Activated CD4-positive, alpha-beta T cell treated with anti-CD3 and anti-CD28 coated beads, Interleukin-2, amount 50 U/mL, for 48 hours (primary cell): ENCODE measurements around the gene MBD4.

Experiments
- DNase-seq, 2 experiments: peaks; one replicate each; pipeline ENCODE4 v3.0.0-alpha.2; 2020

MBD4 gene

GRCh38 chr3:129462361-129462968 is 22.7 kb upstream of the MBD4 start:
- no peak for DNase-seq

GRCh38 chr3:129461461-129462146 is 21.9 kb upstream of the MBD4 start:
- no peak for DNase-seq

GRCh38 chr3:129461022-129461421 is 21.3 kb upstream of the MBD4 start:
- DNase-seq: no peak

GRCh38 chr3:129460572-129460971 is 20.8 kb upstream of the MBD4 start:
- DNase-seq: no peak

GRCh38 chr3:129460155-129460554 is 20.4 kb upstream of the MBD4 start:
- no peak for DNase-seq

GRCh38 chr3:129453732-129454131 is 14.0 kb upstream of the MBD4 start:
- no peak for DNase-seq

GRCh38 chr3:129449279-129450115 is 9.7 kb upstream of the MBD4 start:
- no peak for DNase-seq

GRCh38 chr3:129448186-129448895 is 8.6 kb upstream of the MBD4 start:
- DNase-seq: no peak

GRCh38 chr3:129446926-129447325 is 7.2 kb upstream of the MBD4 start:
- DNase-seq: no peak

GRCh38 chr3:129445471-129445870 is 5.7 kb upstream of the MBD4 start:
- no peak for DNase-seq

- no peak for DNase-seq
Observed at GRCh38 chr3:129442947-129443346, 3.2 kb upstream of the MBD4 start.

GRCh38 chr3:129442486-129442885 is 2.7 kb upstream of the MBD4 start:
- DNase-seq: no peak

- DNase-seq: no peak
Observed at GRCh38 chr3:129441782-129442181, 2.0 kb upstream of the MBD4 start.

GRCh38 chr3:129441215-129441614 is 1.5 kb upstream of the MBD4 start:
- DNase-seq: no peak

- DNase-seq: no peak
Observed at GRCh38 chr3:129440618-129441190, 956 bp upstream of the MBD4 start.

GRCh38 chr3:129439226-129439816 is 427 bp downstream of the MBD4 start:
- DNase-seq: peak; percentile 49 to 59

GRCh38 chr3:129435367-129435766 is 4.4 kb downstream of the MBD4 start:
- no peak for DNase-seq

GRCh38 chr3:129434140-129434539 is 5.6 kb downstream of the MBD4 start:
- no peak for DNase-seq

GRCh38 chr3:129433565-129433964 is 6.2 kb downstream of the MBD4 start:
- DNase-seq: no peak

- no peak for DNase-seq
Observed at GRCh38 chr3:129432671-129433070, 7.1 kb downstream of the MBD4 start.

- DNase-seq: no peak
Observed at GRCh38 chr3:129432036-129432435, 7.7 kb downstream of the MBD4 start.

GRCh38 chr3:129429602-129430001 is 10.1 kb downstream of the MBD4 start:
- no peak for DNase-seq

GRCh38 chr3:129429080-129429451 is 10.7 kb downstream of the MBD4 start:
- DNase-seq: no peak
